NB4 (cell line): ENCODE measurements around the gene ZDHHC3.

Experiments
- DNase-seq: peaks from one replicate; pipeline ENCODE4 v3.0.0; 2010; ENCODE audit warnings: low read depth
- H3K4me3 ChIP-seq: one replicate; pipeline ENCODE4 v1.5.1; 2011; ENCODE audit warnings: mild to moderate bottlenecking, low read depth, low read length, moderate library complexity
- MAX ChIP-seq: IDR thresholded peaks from 2 replicates; pipeline ENCODE4 v1.6.1; 2011; ENCODE audit warnings: low read depth, low read length
- MYC ChIP-seq: IDR thresholded peaks from 2 replicates; pipeline ENCODE4 v1.6.1; 2011; ENCODE audit warnings: low read depth, low read length
- POLR2A ChIP-seq: IDR thresholded peaks from 2 replicates; pipeline ENCODE4 v1.6.1; 2011; ENCODE audit warnings: mild to moderate bottlenecking; ENCODE audit not compliant: insufficient read length; ENCODE audit errors: extremely low read depth
- TF ChIP-seq, protein P1 (sequence below): IDR thresholded peaks from one replicate; pipeline ENCODE4 v1.5.1; 2012; ENCODE audit warnings: low read depth, low read length

ZDHHC3 gene

DNA sequence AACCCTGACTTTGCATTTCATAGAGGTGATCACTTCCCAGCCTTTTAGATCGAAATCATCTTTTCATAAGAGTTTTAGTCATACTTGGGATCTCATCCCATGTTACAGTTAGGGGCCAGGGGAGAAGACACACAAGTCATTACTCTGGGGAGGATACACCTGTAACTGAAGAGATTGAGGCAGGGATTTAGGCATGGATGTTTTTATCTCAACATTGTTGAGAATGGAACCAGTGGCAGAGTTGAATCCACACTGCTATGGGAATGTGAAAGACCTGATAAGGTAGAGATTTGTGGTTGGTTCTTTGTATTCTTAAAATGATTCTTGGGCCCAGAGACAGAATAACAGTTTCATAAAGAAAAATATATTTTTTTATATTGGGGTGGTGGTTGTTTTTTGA lies 33.9 kb upstream of the ZDHHC3 start:
- no peak for DNase-seq
- TF ChIP-seq POLR2A, result no peak
- no peak for TF ChIP-seq MYC
- TF ChIP-seq MAX, result no peak
- TF ChIP-seq, protein P1, sequence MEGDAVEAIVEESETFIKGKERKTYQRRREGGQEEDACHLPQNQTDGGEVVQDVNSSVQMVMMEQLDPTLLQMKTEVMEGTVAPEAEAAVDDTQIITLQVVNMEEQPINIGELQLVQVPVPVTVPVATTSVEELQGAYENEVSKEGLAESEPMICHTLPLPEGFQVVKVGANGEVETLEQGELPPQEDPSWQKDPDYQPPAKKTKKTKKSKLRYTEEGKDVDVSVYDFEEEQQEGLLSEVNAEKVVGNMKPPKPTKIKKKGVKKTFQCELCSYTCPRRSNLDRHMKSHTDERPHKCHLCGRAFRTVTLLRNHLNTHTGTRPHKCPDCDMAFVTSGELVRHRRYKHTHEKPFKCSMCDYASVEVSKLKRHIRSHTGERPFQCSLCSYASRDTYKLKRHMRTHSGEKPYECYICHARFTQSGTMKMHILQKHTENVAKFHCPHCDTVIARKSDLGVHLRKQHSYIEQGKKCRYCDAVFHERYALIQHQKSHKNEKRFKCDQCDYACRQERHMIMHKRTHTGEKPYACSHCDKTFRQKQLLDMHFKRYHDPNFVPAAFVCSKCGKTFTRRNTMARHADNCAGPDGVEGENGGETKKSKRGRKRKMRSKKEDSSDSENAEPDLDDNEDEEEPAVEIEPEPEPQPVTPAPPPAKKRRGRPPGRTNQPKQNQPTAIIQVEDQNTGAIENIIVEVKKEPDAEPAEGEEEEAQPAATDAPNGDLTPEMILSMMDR, result no peak
- H3K4me3 ChIP-seq, result no peak overlapping the region

- no peak overlapping the region for H3K4me3 ChIP-seq
- TF ChIP-seq POLR2A (no peak), MAX (no peak), MYC (no peak)
- TF ChIP-seq, protein P1, result no peak
- no peak for DNase-seq
Measured at GRCh38 chr3:45008117-45008516, 32.1 kb upstream of the ZDHHC3 start.

- DNase-seq, result no peak
- H3K4me3 ChIP-seq, result no peak overlapping the region
- TF ChIP-seq MAX (no peak), MYC (no peak), POLR2A (no peak)
- TF ChIP-seq, protein P1, result no peak
Measured at GRCh38 chr3:45007091-45007490, 31.1 kb upstream of the ZDHHC3 start.

- no peak overlapping the region for H3K4me3 ChIP-seq
- TF ChIP-seq POLR2A, result no peak
- no peak for TF ChIP-seq MAX
- DNase-seq, result no peak
Measured at GRCh38 chr3:45003859-45004258, 27.9 kb upstream of the ZDHHC3 start.

DNA sequence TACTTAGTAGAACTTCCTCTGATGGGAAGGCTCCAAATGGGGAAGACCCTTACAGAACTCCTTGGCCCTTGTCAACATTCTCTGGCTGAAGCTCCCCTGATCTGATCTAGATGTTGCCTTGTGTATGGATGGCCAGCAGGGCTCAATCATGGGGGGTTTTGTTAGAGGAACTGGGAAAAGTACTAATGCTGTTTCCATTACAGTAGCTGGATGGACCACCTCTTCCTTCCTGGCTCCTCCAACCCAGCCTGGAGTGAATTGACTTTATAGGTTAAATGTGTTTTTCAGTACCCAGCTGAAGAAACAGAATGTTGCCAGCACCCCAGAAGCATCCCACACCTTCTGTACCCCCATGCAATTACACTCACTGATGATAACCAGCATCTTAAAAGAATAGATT lies 27.4 kb upstream of the ZDHHC3 start:
- TF ChIP-seq, protein P1, result no peak
- no peak for DNase-seq
- no peak overlapping the region for H3K4me3 ChIP-seq

DNA sequence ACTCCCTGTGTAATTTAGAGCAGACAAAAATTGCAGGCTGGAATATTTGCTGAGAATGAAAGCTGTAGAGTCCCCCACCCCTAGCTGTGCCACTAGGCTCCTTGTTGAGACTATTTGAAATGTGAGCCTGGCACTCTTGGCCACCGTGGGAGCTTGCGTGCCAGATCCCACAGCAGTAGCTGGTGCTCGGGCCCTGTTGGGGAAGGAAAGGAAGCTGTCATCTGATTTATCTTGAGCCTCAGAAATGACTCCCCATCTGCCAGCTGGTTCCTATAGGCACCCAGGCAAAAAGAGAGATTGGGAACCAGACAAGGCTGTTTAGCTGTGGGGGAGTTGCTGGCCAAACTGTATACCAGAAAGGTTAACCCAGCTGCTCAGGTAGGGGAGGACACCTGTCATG lies 26.7 kb upstream of the ZDHHC3 start:
- no peak overlapping the region for H3K4me3 ChIP-seq
- no peak for TF ChIP-seq MYC
- no peak for TF ChIP-seq MAX
- TF ChIP-seq, protein P1, result no peak
- TF ChIP-seq POLR2A, result no peak
- no peak for DNase-seq
